HepG2 (cell line): ENCODE measurements around the gene TAS2R38. TPM values are rescaled to one million over a fixed set of nuclear protein-coding genes. Genes with fewer than 3 reads are reported as not detected.

Experiments
- ATAC-seq: fragments of 200-7000 bp; cut with Tn5 transposase; 3 replicates; pipeline ENCODE4 v1.9.1; 2020; ENCODE audit warnings: mild to moderate bottlenecking, moderate library complexity
- BruUV-seq: library from RNA; stranded (reverse); fragments of 400-500 nt; replicated peaks from 2 replicates; lab custom pipeline; 2021; lab: Mats Ljungman, UMichigan
- CTCF ChIA-PET: fragments of 300-600 bp; formaldehyde crosslinking; extraction: SDS; loops from one replicate; lab custom pipeline; 2021; ENCODE audit warnings: low total read pairs, inconsistent platforms, low intra/inter-chr PET ratio; lab: Yijun Ruan, JAX
- POLR2A ChIA-PET: fragments of 350-600 bp; sonication (Branson Sonifier 250); formaldehyde crosslinking; loops from one replicate; lab custom pipeline; 2020; ENCODE audit warnings: antibody characterized with exemption, inconsistent platforms; lab: Yijun Ruan, JAX
- DNase-seq: peaks from one replicate; pipeline ENCODE4 v3.0.0-alpha.2; 2015; ENCODE audit warnings: low spot score
- FAIRE-seq: peaks from 3 replicates; lab custom pipeline; 2011; peaks lifted over from hg19 to GRCh38; lab: Jason Lieb, UNC
- H2AFZ ChIP-seq: one replicate; pipeline ENCODE4 v1.6.1; 2011; ENCODE audit warnings: low read length, inconsistent platforms
- H3K27ac ChIP-seq: fragments of 300-600 bp; 3 replicates; pipeline ENCODE4 v1.8.0; 2011; ENCODE audit warnings: mixed run types, mild to moderate bottlenecking, mixed read lengths, low read length, inconsistent platforms; ENCODE audit not compliant: insufficient read depth; ENCODE audit errors: extremely low read length
- H3K27me3 ChIP-seq, 2 experiments: fragments of 200-600 bp in 1 of 2; 2 replicates in 1 of 2; 3 replicates in 1 of 2; pipeline versions ENCODE4 v1.6.0 to v1.8.0; 2011; ENCODE audit warnings: low read length in 2 of 2, mild to moderate bottlenecking in 2 of 2, moderate library complexity in 2 of 2, inconsistent platforms in 1 of 2; ENCODE audit not compliant: insufficient read depth in 2 of 2, control insufficient read depth in 1 of 2
- H3K36me3 ChIP-seq, 2 experiments: fragments of 200-600 bp in 1 of 2; replicated peaks in 1 of 2; 2 replicates in 1 of 2; 3 replicates in 1 of 2; pipeline versions ENCODE4 v1.5.1 to v1.8.0; 2011; ENCODE audit warnings: low read length in 2 of 2, inconsistent platforms in 1 of 2; ENCODE audit not compliant: insufficient read depth in 2 of 2, control insufficient read depth in 1 of 2
- H3K4me1 ChIP-seq: 2 replicates; pipeline ENCODE4 v1.5.1; 2012; ENCODE audit warnings: low read length, inconsistent platforms; ENCODE audit not compliant: insufficient read depth
- H3K4me2 ChIP-seq: 2 replicates; pipeline ENCODE4 v1.6.0; 2011; ENCODE audit warnings: low read depth, low read length, inconsistent platforms
- H3K4me3 ChIP-seq, 3 experiments: fragments of 200-600 bp in 1 of 3; sonication (generic), shearing (Covaris generic) in 1 of 3; replicated peaks in 1 of 3; 2 replicates each; pipeline ENCODE4 v1.5.1; 2011 to 2016; ENCODE audit warnings: low read length in 3 of 3, inconsistent platforms in 2 of 3, low read depth in 2 of 3, mild to moderate bottlenecking in 2 of 3, control low read depth in 1 of 3, mixed read lengths in 1 of 3; ENCODE audit not compliant: insufficient read depth in 1 of 3
- H3K79me2 ChIP-seq: one replicate; pipeline ENCODE4 v1.6.1; 2011; ENCODE audit warnings: low read length, inconsistent platforms; ENCODE audit not compliant: insufficient read depth
- H3K9ac ChIP-seq: 2 replicates; pipeline ENCODE4 v1.6.0; 2011; ENCODE audit warnings: mild to moderate bottlenecking, low read depth, low read length, inconsistent platforms; ENCODE audit not compliant: insufficient read depth
- H3K9me3 ChIP-seq: 2 replicates; pipeline ENCODE4 v1.5.1; 2012; ENCODE audit warnings: mild to moderate bottlenecking, low read length
- H4K20me1 ChIP-seq: 2 replicates; pipeline ENCODE4 v1.6.0; 2011; ENCODE audit warnings: inconsistent platforms, mild to moderate bottlenecking, low read length, moderate library complexity; ENCODE audit not compliant: insufficient read depth
- ELF4 ChIP-seq: sonication (generic); formaldehyde crosslinking; IDR thresholded peaks from 2 replicates; pipeline ENCODE4 v1.5.0; 2020; ENCODE audit warnings: missing genetic modification reagents, mild to moderate bottlenecking, moderate library complexity, borderline replicate concordance
- FOXA3 ChIP-seq: IDR thresholded peaks from 2 replicates; pipeline ENCODE4 v1.6.1; 2016; ENCODE audit warnings: missing genetic modification reagents, missing compliant biosample characterization
- MEF2D ChIP-seq: sonication (generic); formaldehyde crosslinking; IDR thresholded peaks from 2 replicates; pipeline ENCODE4 v1.5.1; 2020; ENCODE audit warnings: mild to moderate bottlenecking, missing genetic modification reagents
- MEIS1 ChIP-seq: sonication (generic); formaldehyde crosslinking; IDR thresholded peaks from 2 replicates; pipeline ENCODE4 v1.9.0; 2021; ENCODE audit warnings: mild to moderate bottlenecking, missing genetic modification reagents, moderate library complexity, borderline replicate concordance
- NR3C1 ChIP-seq: sonication (generic); formaldehyde crosslinking; IDR thresholded peaks from 2 replicates; pipeline ENCODE4 v1.4.0; 2020; ENCODE audit warnings: missing genetic modification reagents
- SKI ChIP-seq: fragments of 450-650 bp; IDR thresholded peaks from one replicate; pipeline ENCODE4 v1.6.1; 2018; ENCODE audit warnings: mild to moderate bottlenecking; ENCODE audit not compliant: partially characterized antibody
- TEAD2 ChIP-seq: sonication (generic); formaldehyde crosslinking; IDR thresholded peaks from 2 replicates; pipeline ENCODE4 v1.9.0; 2021; ENCODE audit warnings: missing genetic modification reagents
- THAP11 ChIP-seq: IDR thresholded peaks from 2 replicates; pipeline ENCODE4 v1.6.1; 2016; ENCODE audit warnings: missing biosample characterization, missing genetic modification reagents
- ZBTB7B ChIP-seq: sonication (generic); formaldehyde crosslinking; IDR thresholded peaks from 2 replicates; pipeline ENCODE4 v1.4.0; 2020; ENCODE audit warnings: missing genetic modification reagents
- ZFP90 ChIP-seq: sonication (generic); formaldehyde crosslinking; IDR thresholded peaks from 2 replicates; pipeline ENCODE4 v1.8.0; 2022; ENCODE audit warnings: missing genetic modification reagents, mild to moderate bottlenecking, inconsistent platforms, borderline replicate concordance
- ZNF30 ChIP-seq: sonication (generic); formaldehyde crosslinking; IDR thresholded peaks from 2 replicates; pipeline ENCODE4 v1.5.0; 2020; ENCODE audit warnings: mild to moderate bottlenecking, missing genetic modification reagents
- ZNF362 ChIP-seq: sonication (generic); formaldehyde crosslinking; IDR thresholded peaks from 2 replicates; pipeline ENCODE4 v1.4.0; 2020; ENCODE audit warnings: missing genetic modification reagents, mild to moderate bottlenecking, borderline replicate concordance
- ZNF414 ChIP-seq: sonication (generic); formaldehyde crosslinking; IDR thresholded peaks from 2 replicates; pipeline ENCODE4 v1.5.0; 2020; ENCODE audit warnings: missing genetic modification reagents
- ZNF598 ChIP-seq: sonication (generic); formaldehyde crosslinking; IDR thresholded peaks from 2 replicates; pipeline ENCODE4 v1.5.1; 2020; ENCODE audit warnings: mild to moderate bottlenecking, missing genetic modification reagents, borderline replicate concordance
- ZNF614 ChIP-seq: IDR thresholded peaks from 2 replicates; pipeline ENCODE4 v1.6.1; 2018; ENCODE audit warnings: missing biosample characterization, missing genetic modification reagents, inconsistent platforms, borderline replicate concordance
- ZNF747 ChIP-seq: sonication (generic); formaldehyde crosslinking; IDR thresholded peaks from 2 replicates; pipeline ENCODE4 v1.8.1; 2023; ENCODE audit warnings: missing genetic modification reagents, mild to moderate bottlenecking, borderline replicate concordance
- ZNF879 ChIP-seq: sonication (generic); formaldehyde crosslinking; IDR thresholded peaks from 2 replicates; pipeline ENCODE4 v1.8.1; 2023; ENCODE audit warnings: missing genetic modification reagents
- WGBS: methylation state at CpG from one replicate; pipeline ENCODE4 v1.1.6; 2017; ENCODE audit warnings: low lambda C conversion rate; 5-methylcytosine and 5-hydroxymethylcytosine counted together
- in situ Hi-C: cut with HindIII; loops from 2 replicates; pipeline ENCODE4 v1.10.0; 2017; ENCODE audit warnings: low pct_unique_long_range_greater_than_20kb; ENCODE audit not compliant: extremely low pct_ligation_motif_present
- intact Hi-C: fragments of 100-400 bp; cut with micrococcal nuclease; formaldehyde crosslinking; loops from one replicate; pipeline ENCODE4 v1.10.0; 2022; ENCODE audit not compliant: unreplicated experiment
- polyA plus RNA-seq, 8 experiments: library from polyadenylated mRNA; depleted of rRNA in 3 of 8; stranded (reverse) in 7 of 8; unstranded in 1 of 8; fragments of >200 nt; fragmentation: Illumina TruSeq in 4 of 8; extraction: Trizol in 4 of 8; gene quantifications; 2 replicates each; pipeline versions ENCODE4 v1.2.1 to v1.2.3, GENCODE V29; 2011 to 2016; ENCODE audit warnings: low read depth in 4 of 8, missing spikeins in 1 of 8, mixed read lengths in 1 of 8; ENCODE audit not compliant: insufficient read depth in 1 of 8
- total RNA-seq, 5 experiments: library from RNA; depleted of rRNA; stranded (reverse); fragments of >200 nt; fragmentation: Illumina TruSeq; extraction: Trizol; gene quantifications; 2 replicates each; pipeline ENCODE4 v1.2.3, GENCODE V29; 2016; ENCODE audit warnings: low read depth in 1 of 5
- TF ChIP-seq, protein P1 (sequence below): sonication (generic); formaldehyde crosslinking; IDR thresholded peaks from 2 replicates; pipeline ENCODE4 v1.4.0; 2020; ENCODE audit warnings: low read depth, mild to moderate bottlenecking, missing genetic modification reagents

The TAS2R38 gene
- total and polyA plus RNA-seq, 2 of the 13 experiments (the other 11 are each of a cell fraction or from before 2014, with no cell fraction given) = not detected

GRCh38 chr7:142000244-142000643 lies 26.7 kb upstream of the TAS2R38 start:
- CTCF ChIA-PET = no interaction called here
- 16% methylated on average over 3 of the region's 3 CpGs for WGBS
- ATAC-seq = no peak

GRCh38 chr7:141999058-141999623 lies 25.6 kb upstream of the TAS2R38 start:
- Histone ChIP-seq H3K9ac (no peak overlapping the region), H3K36me3 (no peaks in the 10 kb centered on the region), H3K4me1 (no peaks in the 10 kb centered on the region), H3K79me2 (no peaks in the 10 kb centered on the region), H2AFZ (no peak overlapping the region), H4K20me1 (no peaks in the 10 kb centered on the region), H3K27me3 (no peaks in the 10 kb centered on the region), H3K4me2 (no peak overlapping the region), H3K4me3 (no peak overlapping the region), H3K9me3 (no peaks in the 10 kb centered on the region), H3K27ac (no peak overlapping the region)
- WGBS = 22% methylated on average over 4 of the region's 4 CpGs
- DNase-seq (no peak), ATAC-seq (no peak), FAIRE-seq (no peak)
- in situ Hi-C loops (no loop called here), intact Hi-C loops (no loop called here)
- ChIA-PET CTCF (no interaction called here), POLR2A (no interaction called here)
- no TSS peak for BruUV-seq
- TF ChIP-seq ZNF598 (CRISPR knock-in tag) = no peak
- TF ChIP-seq MEIS1 (CRISPR knock-in tag) = no peak
- TF ChIP-seq ZNF747 (CRISPR knock-in tag) = no peak
- no peak for TF ChIP-seq SKI
- TF ChIP-seq ZBTB7B (CRISPR knock-in tag) = no peak
- no peak for TF ChIP-seq FOXA3 (CRISPR knock-in tag)
- TF ChIP-seq ELF4 (CRISPR knock-in tag) = no peak
- TF ChIP-seq NR3C1 (CRISPR knock-in tag) = no peak
- TF ChIP-seq, protein P1, sequence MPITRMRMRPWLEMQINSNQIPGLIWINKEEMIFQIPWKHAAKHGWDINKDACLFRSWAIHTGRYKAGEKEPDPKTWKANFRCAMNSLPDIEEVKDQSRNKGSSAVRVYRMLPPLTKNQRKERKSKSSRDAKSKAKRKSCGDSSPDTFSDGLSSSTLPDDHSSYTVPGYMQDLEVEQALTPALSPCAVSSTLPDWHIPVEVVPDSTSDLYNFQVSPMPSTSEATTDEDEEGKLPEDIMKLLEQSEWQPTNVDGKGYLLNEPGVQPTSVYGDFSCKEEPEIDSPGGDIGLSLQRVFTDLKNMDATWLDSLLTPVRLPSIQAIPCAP (CRISPR knock-in tag) = no peak
- TF ChIP-seq ZNF362 (CRISPR knock-in tag) = no peak
- TF ChIP-seq ZFP90 (CRISPR knock-in tag) = no peak
- no peak for TF ChIP-seq ZNF30 (CRISPR knock-in tag)
- no peak for TF ChIP-seq THAP11
- TF ChIP-seq ZNF414 (CRISPR knock-in tag) = no peak
- TF ChIP-seq ZNF879 (CRISPR knock-in tag) = no peak

More at GRCh38 chr7:142000244-142000643, 26.7 kb upstream of the TAS2R38 start:
- H3K36me3 ChIP-seq = no peaks in the 10 kb centered on the region
- H4K20me1 ChIP-seq = no peaks in the 10 kb centered on the region
- no TSS peak for BruUV-seq
- H3K27ac ChIP-seq = no peak overlapping the region
- H2AFZ ChIP-seq = no peak overlapping the region
- no peaks in the 10 kb centered on the region for H3K9me3 ChIP-seq
- H3K4me3 ChIP-seq = no peak overlapping the region
- in situ Hi-C loops = no loop called here
- TF ChIP-seq MEF2D (CRISPR knock-in tag) (no peak), TEAD2 (CRISPR knock-in tag) (no peak), ZNF614 (CRISPR knock-in tag) (no peak)
- H3K4me1 ChIP-seq = no peaks in the 10 kb centered on the region
- intact Hi-C loops = no loop called here
- no peak overlapping the region for H3K4me2 ChIP-seq
- no peaks in the 10 kb centered on the region for H3K79me2 ChIP-seq
- H3K9ac ChIP-seq = no peak overlapping the region
- DNase-seq = no peak
- no peak for FAIRE-seq
- POLR2A ChIA-PET = no interaction called here
- H3K27me3 ChIP-seq = no peaks in the 10 kb centered on the region
